GM23338 (cell line): ENCODE results near the gene IFNL1.

Source experiments
- EZH2phosphoT487 ChIP-seq: fragments of 200-600 bp; sonication (generic); IDR thresholded peaks from one replicate; pipeline ENCODE4 v1.8.1; 2018; ENCODE audit warnings: antibody characterized with exemption; ENCODE audit not compliant: unreplicated experiment
- POLR2AphosphoS5 ChIP-seq: IDR thresholded peaks from 2 replicates; pipeline ENCODE4 v1.6.1; 2016; ENCODE audit warnings: antibody characterized with exemption, low read depth
- TF ChIP-seq, protein P1 (sequence below), 2 experiments: fragments of 200-600 bp in 1 of 2; sonication (generic) in 1 of 2; conservative IDR thresholded peaks; 2 replicates each; pipeline versions ENCODE4 v1.5.1 to v1.6.1; 2016 to 2017; ENCODE audit warnings: antibody characterized with exemption in 2 of 2, low read depth in 2 of 2, mild to moderate bottlenecking in 2 of 2, moderate library complexity in 1 of 2
- TF ChIP-seq, protein P2 (sequence below): IDR thresholded peaks from one replicate; pipeline ENCODE4 v1.6.1; 2018; ENCODE audit warnings: antibody characterized with exemption; ENCODE audit not compliant: unreplicated experiment
- TF ChIP-seq, protein P3 (sequence below): fragments of 250-450 bp; sonication (Bioruptor Pico); IDR thresholded peaks from 2 replicates; pipeline ENCODE4 v1.5.0; 2020; ENCODE audit warnings: mild to moderate bottlenecking, moderate library complexity

DNA sequence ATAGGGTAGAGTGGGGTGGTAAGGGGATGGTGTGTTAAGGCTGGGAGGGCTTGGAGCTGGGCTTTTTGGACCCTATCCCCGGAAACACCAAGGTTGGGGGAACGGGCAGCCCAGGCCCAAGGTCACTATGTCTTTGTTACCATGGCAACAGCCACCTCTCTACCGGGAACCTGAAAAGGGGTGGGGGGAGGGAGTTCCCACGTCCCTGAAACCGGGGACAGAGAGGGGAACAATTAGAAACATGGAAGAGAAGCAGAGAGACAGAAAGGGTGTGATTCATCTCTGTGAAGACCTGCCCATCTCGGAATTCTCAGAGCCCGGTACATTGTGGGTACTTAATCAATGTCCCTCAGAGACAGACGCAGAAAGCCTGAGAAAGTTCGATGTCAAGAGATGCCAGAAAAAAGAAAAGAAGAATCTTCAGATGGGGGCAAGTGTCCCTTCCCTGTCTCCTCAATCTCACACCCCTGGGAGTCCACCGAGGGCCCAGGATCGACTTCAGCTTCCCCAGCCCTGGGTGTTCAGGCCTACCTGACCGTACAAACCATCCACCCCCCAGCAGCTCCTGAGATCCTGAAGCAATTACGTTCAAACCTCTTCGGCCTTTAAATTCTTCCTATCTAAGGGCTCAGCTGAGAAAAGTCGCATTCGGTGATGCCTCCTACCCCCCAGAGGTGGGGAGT is 31.3 kb downstream of the IFNL1 start:
- TF ChIP-seq, protein P1, sequence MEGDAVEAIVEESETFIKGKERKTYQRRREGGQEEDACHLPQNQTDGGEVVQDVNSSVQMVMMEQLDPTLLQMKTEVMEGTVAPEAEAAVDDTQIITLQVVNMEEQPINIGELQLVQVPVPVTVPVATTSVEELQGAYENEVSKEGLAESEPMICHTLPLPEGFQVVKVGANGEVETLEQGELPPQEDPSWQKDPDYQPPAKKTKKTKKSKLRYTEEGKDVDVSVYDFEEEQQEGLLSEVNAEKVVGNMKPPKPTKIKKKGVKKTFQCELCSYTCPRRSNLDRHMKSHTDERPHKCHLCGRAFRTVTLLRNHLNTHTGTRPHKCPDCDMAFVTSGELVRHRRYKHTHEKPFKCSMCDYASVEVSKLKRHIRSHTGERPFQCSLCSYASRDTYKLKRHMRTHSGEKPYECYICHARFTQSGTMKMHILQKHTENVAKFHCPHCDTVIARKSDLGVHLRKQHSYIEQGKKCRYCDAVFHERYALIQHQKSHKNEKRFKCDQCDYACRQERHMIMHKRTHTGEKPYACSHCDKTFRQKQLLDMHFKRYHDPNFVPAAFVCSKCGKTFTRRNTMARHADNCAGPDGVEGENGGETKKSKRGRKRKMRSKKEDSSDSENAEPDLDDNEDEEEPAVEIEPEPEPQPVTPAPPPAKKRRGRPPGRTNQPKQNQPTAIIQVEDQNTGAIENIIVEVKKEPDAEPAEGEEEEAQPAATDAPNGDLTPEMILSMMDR (conservative IDR thresholded peaks at IDR 0.05; ENCODE audit: low read depth in 2 of 2), result no peak
- TF ChIP-seq, protein P2, sequence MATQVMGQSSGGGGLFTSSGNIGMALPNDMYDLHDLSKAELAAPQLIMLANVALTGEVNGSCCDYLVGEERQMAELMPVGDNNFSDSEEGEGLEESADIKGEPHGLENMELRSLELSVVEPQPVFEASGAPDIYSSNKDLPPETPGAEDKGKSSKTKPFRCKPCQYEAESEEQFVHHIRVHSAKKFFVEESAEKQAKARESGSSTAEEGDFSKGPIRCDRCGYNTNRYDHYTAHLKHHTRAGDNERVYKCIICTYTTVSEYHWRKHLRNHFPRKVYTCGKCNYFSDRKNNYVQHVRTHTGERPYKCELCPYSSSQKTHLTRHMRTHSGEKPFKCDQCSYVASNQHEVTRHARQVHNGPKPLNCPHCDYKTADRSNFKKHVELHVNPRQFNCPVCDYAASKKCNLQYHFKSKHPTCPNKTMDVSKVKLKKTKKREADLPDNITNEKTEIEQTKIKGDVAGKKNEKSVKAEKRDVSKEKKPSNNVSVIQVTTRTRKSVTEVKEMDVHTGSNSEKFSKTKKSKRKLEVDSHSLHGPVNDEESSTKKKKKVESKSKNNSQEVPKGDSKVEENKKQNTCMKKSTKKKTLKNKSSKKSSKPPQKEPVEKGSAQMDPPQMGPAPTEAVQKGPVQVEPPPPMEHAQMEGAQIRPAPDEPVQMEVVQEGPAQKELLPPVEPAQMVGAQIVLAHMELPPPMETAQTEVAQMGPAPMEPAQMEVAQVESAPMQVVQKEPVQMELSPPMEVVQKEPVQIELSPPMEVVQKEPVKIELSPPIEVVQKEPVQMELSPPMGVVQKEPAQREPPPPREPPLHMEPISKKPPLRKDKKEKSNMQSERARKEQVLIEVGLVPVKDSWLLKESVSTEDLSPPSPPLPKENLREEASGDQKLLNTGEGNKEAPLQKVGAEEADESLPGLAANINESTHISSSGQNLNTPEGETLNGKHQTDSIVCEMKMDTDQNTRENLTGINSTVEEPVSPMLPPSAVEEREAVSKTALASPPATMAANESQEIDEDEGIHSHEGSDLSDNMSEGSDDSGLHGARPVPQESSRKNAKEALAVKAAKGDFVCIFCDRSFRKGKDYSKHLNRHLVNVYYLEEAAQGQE, result no peak
- TF ChIP-seq POLR2AphosphoS5 (no peak), EZH2phosphoT487 (no peak)
- TF ChIP-seq, protein P3, sequence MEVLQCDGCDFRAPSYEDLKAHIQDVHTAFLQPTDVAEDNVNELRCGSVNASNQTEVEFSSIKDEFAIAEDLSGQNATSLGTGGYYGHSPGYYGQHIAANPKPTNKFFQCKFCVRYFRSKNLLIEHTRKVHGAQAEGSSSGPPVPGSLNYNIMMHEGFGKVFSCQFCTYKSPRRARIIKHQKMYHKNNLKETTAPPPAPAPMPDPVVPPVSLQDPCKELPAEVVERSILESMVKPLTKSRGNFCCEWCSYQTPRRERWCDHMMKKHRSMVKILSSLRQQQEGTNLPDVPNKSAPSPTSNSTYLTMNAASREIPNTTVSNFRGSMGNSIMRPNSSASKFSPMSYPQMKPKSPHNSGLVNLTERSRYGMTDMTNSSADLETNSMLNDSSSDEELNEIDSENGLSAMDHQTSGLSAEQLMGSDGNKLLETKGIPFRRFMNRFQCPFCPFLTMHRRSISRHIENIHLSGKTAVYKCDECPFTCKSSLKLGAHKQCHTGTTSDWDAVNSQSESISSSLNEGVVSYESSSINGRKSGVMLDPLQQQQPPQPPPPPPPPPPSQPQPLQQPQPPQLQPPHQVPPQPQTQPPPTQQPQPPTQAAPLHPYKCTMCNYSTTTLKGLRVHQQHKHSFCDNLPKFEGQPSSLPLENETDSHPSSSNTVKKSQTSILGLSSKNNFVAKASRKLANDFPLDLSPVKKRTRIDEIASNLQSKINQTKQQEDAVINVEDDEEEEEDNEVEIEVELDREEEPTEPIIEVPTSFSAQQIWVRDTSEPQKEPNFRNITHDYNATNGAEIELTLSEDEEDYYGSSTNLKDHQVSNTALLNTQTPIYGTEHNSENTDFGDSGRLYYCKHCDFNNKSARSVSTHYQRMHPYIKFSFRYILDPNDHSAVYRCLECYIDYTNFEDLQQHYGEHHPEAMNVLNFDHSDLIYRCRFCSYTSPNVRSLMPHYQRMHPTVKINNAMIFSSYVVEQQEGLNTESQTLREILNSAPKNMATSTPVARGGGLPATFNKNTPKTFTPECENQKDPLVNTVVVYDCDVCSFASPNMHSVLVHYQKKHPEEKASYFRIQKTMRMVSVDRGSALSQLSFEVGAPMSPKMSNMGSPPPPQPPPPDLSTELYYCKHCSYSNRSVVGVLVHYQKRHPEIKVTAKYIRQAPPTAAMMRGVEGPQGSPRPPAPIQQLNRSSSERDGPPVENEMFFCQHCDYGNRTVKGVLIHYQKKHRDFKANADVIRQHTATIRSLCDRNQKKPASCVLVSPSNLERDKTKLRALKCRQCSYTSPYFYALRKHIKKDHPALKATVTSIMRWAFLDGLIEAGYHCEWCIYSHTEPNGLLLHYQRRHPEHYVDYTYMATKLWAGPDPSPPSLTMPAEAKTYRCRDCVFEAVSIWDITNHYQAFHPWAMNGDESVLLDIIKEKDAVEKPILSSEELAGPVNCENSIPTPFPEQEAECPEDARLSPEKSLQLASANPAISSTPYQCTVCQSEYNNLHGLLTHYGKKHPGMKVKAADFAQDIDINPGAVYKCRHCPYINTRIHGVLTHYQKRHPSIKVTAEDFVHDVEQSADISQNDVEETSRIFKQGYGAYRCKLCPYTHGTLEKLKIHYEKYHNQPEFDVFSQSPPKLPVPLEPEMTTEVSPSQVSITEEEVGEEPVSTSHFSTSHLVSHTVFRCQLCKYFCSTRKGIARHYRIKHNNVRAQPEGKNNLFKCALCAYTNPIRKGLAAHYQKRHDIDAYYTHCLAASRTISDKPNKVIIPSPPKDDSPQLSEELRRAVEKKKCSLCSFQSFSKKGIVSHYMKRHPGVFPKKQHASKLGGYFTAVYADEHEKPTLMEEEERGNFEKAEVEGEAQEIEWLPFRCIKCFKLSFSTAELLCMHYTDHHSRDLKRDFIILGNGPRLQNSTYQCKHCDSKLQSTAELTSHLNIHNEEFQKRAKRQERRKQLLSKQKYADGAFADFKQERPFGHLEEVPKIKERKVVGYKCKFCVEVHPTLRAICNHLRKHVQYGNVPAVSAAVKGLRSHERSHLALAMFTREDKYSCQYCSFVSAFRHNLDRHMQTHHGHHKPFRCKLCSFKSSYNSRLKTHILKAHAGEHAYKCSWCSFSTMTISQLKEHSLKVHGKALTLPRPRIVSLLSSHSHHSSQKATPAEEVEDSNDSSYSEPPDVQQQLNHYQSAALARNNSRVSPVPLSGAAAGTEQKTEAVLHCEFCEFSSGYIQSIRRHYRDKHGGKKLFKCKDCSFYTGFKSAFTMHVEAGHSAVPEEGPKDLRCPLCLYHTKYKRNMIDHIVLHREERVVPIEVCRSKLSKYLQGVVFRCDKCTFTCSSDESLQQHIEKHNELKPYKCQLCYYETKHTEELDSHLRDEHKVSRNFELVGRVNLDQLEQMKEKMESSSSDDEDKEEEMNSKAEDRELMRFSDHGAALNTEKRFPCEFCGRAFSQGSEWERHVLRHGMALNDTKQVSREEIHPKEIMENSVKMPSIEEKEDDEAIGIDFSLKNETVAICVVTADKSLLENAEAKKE (CRISPR knock-in tag), result no peak
